H1 (cell line): Measurements from ENCODE around the gene IFI27L1. TPM values are rescaled to one million over a fixed set of nuclear protein-coding genes. Genes with fewer than 3 reads are reported as not detected.

Source experiments
- CTCF ChIA-PET: fragments of 300-600 bp; sonication (Branson Sonifier 250); formaldehyde crosslinking; loops from one replicate; lab custom pipeline; 2021; ENCODE audit not compliant: partially characterized antibody; lab: Charles Lee
- POLR2A ChIA-PET: fragments of 300-600 bp; sonication (Branson Sonifier 250); formaldehyde crosslinking; loops from one replicate; lab custom pipeline; 2021; ENCODE audit warnings: inconsistent platforms; ENCODE audit not compliant: partially characterized antibody; lab: Charles Lee
- DNase-seq, 2 experiments: peaks; one replicate each; pipeline versions ENCODE4 v3.0.0 to v3.0.0-alpha.2; 2010 to 2022; ENCODE audit warnings: low spot score in 2 of 2, low read depth in 1 of 2, mixed read lengths in 1 of 2
- FAIRE-seq: peaks from 2 replicates; lab custom pipeline; 2011; peaks lifted over from hg19 to GRCh38; lab: Jason Lieb, UNC
- H2AFZ ChIP-seq: 2 replicates; pipeline ENCODE4 v1.8.1; 2012; ENCODE audit warnings: low read length, inconsistent platforms
- H2AK5ac ChIP-seq: 2 replicates; pipeline ENCODE4 v1.6.1; 2013; ENCODE audit warnings: low read depth, low read length
- H2BK120ac ChIP-seq: replicated peaks from 2 replicates; pipeline ENCODE3; 2013; ENCODE audit warnings: low read depth, low read length, inconsistent platforms
- H2BK12ac ChIP-seq: 2 replicates; pipeline ENCODE4 v1.6.1; 2013; ENCODE audit warnings: low read depth, low read length
- H2BK15ac ChIP-seq: 2 replicates; pipeline ENCODE4 v1.6.1; 2013; ENCODE audit warnings: low read length
- H2BK20ac ChIP-seq: 2 replicates; pipeline ENCODE4 v1.6.1; 2013; ENCODE audit warnings: low read length
- H2BK5ac ChIP-seq: 2 replicates; pipeline ENCODE4 v1.6.1; 2013; ENCODE audit warnings: low read depth, low read length
- H3K14ac ChIP-seq: 2 replicates; pipeline ENCODE4 v1.6.1; 2013; ENCODE audit warnings: inconsistent platforms; ENCODE audit not compliant: insufficient read length
- H3K18ac ChIP-seq: 2 replicates; pipeline ENCODE4 v1.6.1; 2013; ENCODE audit warnings: low read length; ENCODE audit errors: extremely low read depth
- H3K23ac ChIP-seq: 2 replicates; pipeline ENCODE4 v1.6.1; 2013; ENCODE audit warnings: inconsistent platforms; ENCODE audit not compliant: insufficient read length
- H3K23me2 ChIP-seq: 2 replicates; pipeline ENCODE4 v1.6.1; 2013; ENCODE audit warnings: low read depth, low read length
- H3K27ac ChIP-seq: 2 replicates; pipeline ENCODE4 v1.6.1; 2011; ENCODE audit warnings: low read depth, low read length, inconsistent platforms
- H3K27me3 ChIP-seq, 4 experiments: replicated peaks in 1 of 4; 1 replicate in 1 of 4; 2 replicates in 3 of 4; pipeline versions ENCODE4 v1.6.1 to v1.8.1; 2011 to 2013; ENCODE audit warnings: low read length in 3 of 4, mild to moderate bottlenecking in 3 of 4, inconsistent platforms in 2 of 4, mixed read lengths in 2 of 4, moderate library complexity in 1 of 4; ENCODE audit not compliant: control insufficient read depth in 3 of 4, insufficient read depth in 3 of 4; ENCODE audit errors: extremely low read depth in 1 of 4
- H3K36me3 ChIP-seq, 4 experiments: 2 replicates each; pipeline versions ENCODE4 v1.6.1 to v1.8.1; 2011 to 2013; ENCODE audit warnings: mild to moderate bottlenecking in 4 of 4, low read length in 3 of 4, moderate library complexity in 2 of 4, control low read depth in 1 of 4, inconsistent platforms in 1 of 4; ENCODE audit not compliant: insufficient read depth in 4 of 4, control insufficient read depth in 2 of 4
- H3K4ac ChIP-seq: replicated peaks from 2 replicates; pipeline ENCODE3; 2013; ENCODE audit warnings: low read length, low read depth, mixed read lengths, inconsistent platforms; ENCODE audit not compliant: insufficient read length
- H3K4me1 ChIP-seq, 4 experiments: replicated peaks in 1 of 4; 1 replicate in 1 of 4; 2 replicates in 3 of 4; pipeline versions ENCODE4 v1.6.1 to v1.8.1; 2011 to 2013; ENCODE audit warnings: low read length in 3 of 4, inconsistent platforms in 2 of 4, mixed read lengths in 1 of 4; ENCODE audit not compliant: insufficient read depth in 4 of 4, control insufficient read depth in 3 of 4
- H3K4me2 ChIP-seq, 2 experiments: 2 replicates each; pipeline versions ENCODE4 v1.6.1 to v1.8.1; 2011 to 2013; ENCODE audit warnings: low read depth in 2 of 2, low read length in 2 of 2, control low read depth in 1 of 2, inconsistent platforms in 1 of 2, mild to moderate bottlenecking in 1 of 2; ENCODE audit not compliant: insufficient read depth in 1 of 2
- H3K4me3 ChIP-seq, 4 experiments: fragments of 200-600, 300-600 bp in 1 of 4; sonication (generic), shearing (Covaris generic), sonication (Bioruptor Twin) in 1 of 4; 2 replicates each; pipeline versions ENCODE4 v1.5.1 to v1.8.1; 2011 to 2016; ENCODE audit warnings: low read length in 4 of 4, low read depth in 3 of 4, control low read depth in 2 of 4, inconsistent platforms in 2 of 4, mild to moderate bottlenecking in 2 of 4, mixed read lengths in 1 of 4, moderate library complexity in 1 of 4; ENCODE audit not compliant: insufficient read depth in 2 of 4; ENCODE audit errors: extremely low read depth in 1 of 4
- H3K56ac ChIP-seq: replicated peaks from 2 replicates; pipeline ENCODE3; 2013; ENCODE audit warnings: low read depth, mild to moderate bottlenecking, mixed read lengths, low read length, inconsistent platforms; ENCODE audit not compliant: insufficient read length
- H3K79me1 ChIP-seq: 2 replicates; pipeline ENCODE4 v1.6.1; 2013; ENCODE audit warnings: low read depth, low read length, control low read depth
- H3K79me2 ChIP-seq, 2 experiments: 2 replicates each; pipeline versions ENCODE4 v1.6.1 to v1.8.1; 2012 to 2013; ENCODE audit warnings: low read length in 2 of 2, mild to moderate bottlenecking in 2 of 2, inconsistent platforms in 1 of 2; ENCODE audit not compliant: insufficient read depth in 2 of 2, control insufficient read depth in 1 of 2
- H3K9ac ChIP-seq, 4 experiments: replicated peaks in 1 of 4; 1 replicate in 1 of 4; 2 replicates in 3 of 4; pipeline versions ENCODE4 v1.6.1 to v1.8.1; 2011 to 2013; ENCODE audit warnings: low read depth in 3 of 4, low read length in 3 of 4, control low read depth in 2 of 4, mild to moderate bottlenecking in 2 of 4, moderate library complexity in 2 of 4, inconsistent platforms in 1 of 4; ENCODE audit errors: extremely low read depth in 1 of 4
- H3K9me3 ChIP-seq, 2 experiments: 2 replicates each; pipeline versions ENCODE4 v1.6.1 to v1.8.1; 2012 to 2013; ENCODE audit warnings: mild to moderate bottlenecking in 2 of 2, moderate library complexity in 2 of 2, control low read depth in 1 of 2, inconsistent platforms in 1 of 2, low read depth in 1 of 2, low read length in 1 of 2, mixed read lengths in 1 of 2; ENCODE audit not compliant: insufficient read depth in 2 of 2
- H4K20me1 ChIP-seq, 2 experiments: replicated peaks in 1 of 2; 2 replicates each; pipeline versions ENCODE3 to v1.8.1; 2011 to 2013; ENCODE audit warnings: inconsistent platforms in 2 of 2, low read length in 2 of 2, mild to moderate bottlenecking in 1 of 2; ENCODE audit not compliant: insufficient read depth in 2 of 2, control insufficient read depth in 1 of 2
- H4K5ac ChIP-seq: 2 replicates; pipeline ENCODE4 v1.6.1; 2013; ENCODE audit warnings: low read length, low read depth, mixed read lengths, inconsistent platforms; ENCODE audit not compliant: insufficient read length
- H4K8ac ChIP-seq: 2 replicates; pipeline ENCODE4 v1.8.0; 2013; ENCODE audit warnings: mild to moderate bottlenecking, moderate library complexity, low read length, inconsistent platforms; ENCODE audit not compliant: insufficient read depth; ENCODE audit errors: extremely low read depth
- H4K91ac ChIP-seq: replicated peaks from 2 replicates; pipeline ENCODE3; 2013; ENCODE audit warnings: low read length, mixed read lengths, inconsistent platforms; ENCODE audit not compliant: insufficient read length
- BACH1 ChIP-seq: IDR thresholded peaks from 2 replicates; pipeline ENCODE4 v1.6.1; 2012; ENCODE audit warnings: low read length, improper control_type of control experiment
- JUN ChIP-seq: IDR thresholded peaks from 2 replicates; pipeline ENCODE4 v1.6.1; 2011; ENCODE audit warnings: low read depth, mild to moderate bottlenecking, improper control_type of control experiment, low read length
- JUND ChIP-seq: IDR thresholded peaks from 2 replicates; pipeline ENCODE4 v1.6.1; 2011; ENCODE audit warnings: mild to moderate bottlenecking, improper control_type of control experiment, low read length
- POLR2A ChIP-seq, 2 experiments: IDR thresholded peaks; 1 replicate in 1 of 2; 2 replicates in 1 of 2; pipeline ENCODE4 v1.6.1; 2011; ENCODE audit warnings: low read depth in 2 of 2, low read length in 2 of 2, mild to moderate bottlenecking in 2 of 2; ENCODE audit errors: control extremely low read depth in 1 of 2
- POLR2AphosphoS5 ChIP-seq: IDR thresholded peaks from 2 replicates; pipeline ENCODE4 v1.6.1; 2011; ENCODE audit warnings: low read depth, low read length
- RBBP5 ChIP-seq: IDR thresholded peaks from 2 replicates; pipeline ENCODE4 v1.7.1; 2012; ENCODE audit warnings: low read depth, mild to moderate bottlenecking, inconsistent platforms, low read length, moderate library complexity, borderline replicate concordance
- RFX5 ChIP-seq: IDR thresholded peaks from 2 replicates; pipeline ENCODE4 v1.6.1; 2011; ENCODE audit warnings: low read depth, low read length, improper control_type of control experiment, borderline replicate concordance
- SIRT6 ChIP-seq: IDR thresholded peaks from one replicate; pipeline ENCODE4 v1.7.1; 2012; ENCODE audit warnings: low read length, inconsistent platforms
- SIX5 ChIP-seq: IDR thresholded peaks from 2 replicates; pipeline ENCODE4 v1.6.1; 2011; ENCODE audit warnings: mild to moderate bottlenecking, low read depth, low read length
- TAF1 ChIP-seq: IDR thresholded peaks from 2 replicates; pipeline ENCODE4 v1.6.1; 2011; ENCODE audit warnings: mild to moderate bottlenecking, low read depth, low read length
- TBP ChIP-seq: IDR thresholded peaks from 2 replicates; pipeline ENCODE4 v1.6.1; 2011; ENCODE audit warnings: low read depth, low read length, improper control_type of control experiment
- WGBS, 2 experiments: shearing (Covaris generic) in 1 of 2; methylation state at CpG; one replicate each; pipeline versions ENCODE4 v1.1.6 to v1.1.7; 2013 to 2015; ENCODE audit warnings: low lambda C conversion rate in 2 of 2, mixed read lengths in 2 of 2, inconsistent platforms in 1 of 2, low coverage in 1 of 2, missing lambda C conversion rate in 1 of 2; ENCODE audit not compliant: insufficient replicate concordance in 2 of 2, insufficient coverage in 1 of 2, insufficient read length in 1 of 2; ENCODE audit errors: extremely low coverage in 1 of 2, missing lambda C conversion rate in 1 of 2; 5-methylcytosine and 5-hydroxymethylcytosine counted together
- polyA plus RNA-seq, 7 experiments: library from polyadenylated mRNA; depleted of rRNA in 3 of 7; stranded (reverse) in 5 of 7; unstranded in 2 of 7; fragments of >200 nt in 5 of 7; fragments of 200-250 nt in 2 of 7; gene quantifications; 1 replicate in 5 of 7; 2 replicates in 1 of 7; 4 replicates in 1 of 7; pipeline versions ENCODE4 v1.2.1 to v1.2.3, GENCODE V29; 2011 to 2013; ENCODE audit warnings: missing spikeins in 2 of 7, mixed read lengths in 2 of 7
- total RNA-seq: library from RNA; stranded (reverse); fragmentation: NEBNext Ultra II Directional; extraction: Animal tissue kit (Norgen Biotek cat#: 25700); gene quantifications from 2 replicates; pipeline ENCODE4 v1.2.1, GENCODE V29; 2021
- TF ChIP-seq, protein P1 (sequence below), 3 experiments: IDR thresholded peaks; 1 replicate in 2 of 3; 2 replicates in 1 of 3; pipeline versions ENCODE4 v1.5.1 to v1.6.1; 2011; ENCODE audit warnings: low read length in 3 of 3, mild to moderate bottlenecking in 3 of 3, inconsistent platforms in 2 of 3, low read depth in 1 of 3, moderate library complexity in 1 of 3; ENCODE audit not compliant: insufficient read depth in 1 of 3; ENCODE audit errors: control extremely low read depth in 1 of 3

The IFI27L1 gene
- total and polyA plus RNA-seq, 2 of the 8 experiments (the other 6 are each of a cell fraction or from before 2014, with no cell fraction given) = 21.2 to 30.5 TPM

DNA sequence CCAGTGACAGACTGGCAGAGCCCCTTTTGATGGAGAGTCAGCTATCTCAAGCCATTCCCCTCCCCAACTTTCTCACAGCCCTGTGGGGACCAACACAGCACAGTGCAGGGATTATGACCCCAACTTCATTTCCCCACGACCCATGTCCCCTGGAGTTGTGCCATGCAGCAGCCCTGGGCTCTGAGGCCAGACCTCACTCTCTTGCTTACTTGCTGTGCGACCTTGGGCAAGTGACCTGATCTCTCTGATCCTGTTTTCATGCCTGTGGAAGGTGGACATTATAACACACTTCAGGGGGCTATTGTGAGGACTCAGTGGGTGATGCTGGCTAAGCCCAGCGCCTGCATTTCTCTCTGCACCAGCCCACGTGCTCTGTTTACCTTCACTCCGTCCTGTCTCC lies 40.9 kb upstream of the IFI27L1 start:
- Histone ChIP-seq H4K91ac (no peak overlapping the region), H3K14ac (no peak overlapping the region), H2BK15ac (no peak overlapping the region), H3K56ac (no peak overlapping the region), H3K4me1 (no peaks in the 10 kb centered on the region), H2BK12ac (no peak overlapping the region), H4K8ac (no peak overlapping the region), H3K9me3 (no peaks in the 10 kb centered on the region), H4K5ac (no peak overlapping the region), H3K27me3 (no peaks in the 10 kb centered on the region), H3K79me1 (no peaks in the 10 kb centered on the region), H3K36me3 (peaks cover 0 to 13% (median 6%) of the 10 kb centered on the region in 4 experiments; a peak in 4 of 8 replicates), H3K23ac (no peak overlapping the region), H3K4ac (no peak overlapping the region), H3K9ac (no peak overlapping the region), H3K79me2 (no peaks in the 10 kb centered on the region), H2AK5ac (no peak overlapping the region), H4K20me1 (peaks cover 2 to 7% of the 10 kb centered on the region in 2 experiments), H3K4me2 (no peak overlapping the region), H2AFZ (no peak overlapping the region), H3K4me3 (no peak overlapping the region), H2BK120ac (no peak overlapping the region), H3K18ac (no peak overlapping the region), H3K23me2 (no peaks in the 10 kb centered on the region), H2BK5ac (no peak overlapping the region), H2BK20ac (no peak overlapping the region), H3K27ac (no peak overlapping the region)
- WGBS, 2 experiments = 69% methylated on average over 5 of the region's 5 CpGs; no CpG with 5 or more reads in 1 of the 2 experiments
- ChIA-PET CTCF (interaction anchor here (5.3 to 7.2 kb wide), 2 partner anchors 10 to 97 kb away, joined by 42 to 105 read pairs; no protein-coding TSS in a partner anchor), POLR2A (no interaction called here)
- DNase-seq = no peak
- no peak for FAIRE-seq
- TF ChIP-seq BACH1 = no peak
- TF ChIP-seq JUND = no peak
- no peak for TF ChIP-seq POLR2AphosphoS5
- TF ChIP-seq POLR2A (IDR thresholded peaks at IDR 0.05; ENCODE audit: control extremely low read depth in 1 of 2, low read depth in 2 of 2, low read length in 2 of 2) = no peak
- TF ChIP-seq TBP = no peak
- TF ChIP-seq, protein P1, sequence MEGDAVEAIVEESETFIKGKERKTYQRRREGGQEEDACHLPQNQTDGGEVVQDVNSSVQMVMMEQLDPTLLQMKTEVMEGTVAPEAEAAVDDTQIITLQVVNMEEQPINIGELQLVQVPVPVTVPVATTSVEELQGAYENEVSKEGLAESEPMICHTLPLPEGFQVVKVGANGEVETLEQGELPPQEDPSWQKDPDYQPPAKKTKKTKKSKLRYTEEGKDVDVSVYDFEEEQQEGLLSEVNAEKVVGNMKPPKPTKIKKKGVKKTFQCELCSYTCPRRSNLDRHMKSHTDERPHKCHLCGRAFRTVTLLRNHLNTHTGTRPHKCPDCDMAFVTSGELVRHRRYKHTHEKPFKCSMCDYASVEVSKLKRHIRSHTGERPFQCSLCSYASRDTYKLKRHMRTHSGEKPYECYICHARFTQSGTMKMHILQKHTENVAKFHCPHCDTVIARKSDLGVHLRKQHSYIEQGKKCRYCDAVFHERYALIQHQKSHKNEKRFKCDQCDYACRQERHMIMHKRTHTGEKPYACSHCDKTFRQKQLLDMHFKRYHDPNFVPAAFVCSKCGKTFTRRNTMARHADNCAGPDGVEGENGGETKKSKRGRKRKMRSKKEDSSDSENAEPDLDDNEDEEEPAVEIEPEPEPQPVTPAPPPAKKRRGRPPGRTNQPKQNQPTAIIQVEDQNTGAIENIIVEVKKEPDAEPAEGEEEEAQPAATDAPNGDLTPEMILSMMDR (IDR thresholded peaks at IDR 0.05; ENCODE audit: control extremely low read depth in 1 of 3, insufficient read depth in 1 of 3, low read depth in 1 of 3, low read length in 3 of 3) = no peak
- TF ChIP-seq SIX5 = no peak
- no peak for TF ChIP-seq JUN
- no peak for TF ChIP-seq TAF1
- TF ChIP-seq SIRT6 = no peak
- no peak for TF ChIP-seq RFX5
- TF ChIP-seq RBBP5 = no peak
